Body of pancreas (tissue), 4 donors: ENCODE data around the gene IGFL4. TPM values are rescaled to one million over a fixed set of nuclear protein-coding genes. Genes with fewer than 3 reads are reported as not detected.

ENCODE experiments used
- ATAC-seq: fragments of 150-250 bp; one replicate; pipeline ENCODE4 v1.9.1; 2016
- DNase-seq, 4 donors: peaks; one replicate each; pipeline ENCODE4 v3.0.0-alpha.2; 2019
- H3K27ac ChIP-seq, 4 donors: fragments of 200-600 bp; sonication (generic); 1 replicate in 3 of 4; 2 replicates in 1 of 4; pipeline versions ENCODE4 v1.5.1 to v1.6.1; 2016 to 2019; ENCODE audit warnings: mild to moderate bottlenecking in 1 of 4, mixed read lengths in 1 of 4, moderate library complexity in 1 of 4
- H3K27me3 ChIP-seq, 2 donors: fragments of 200-600 bp; sonication (generic); one replicate each; pipeline ENCODE4 v1.6.0; 2016; ENCODE audit warnings: mild to moderate bottlenecking in 1 of 2
- H3K36me3 ChIP-seq, 2 donors: fragments of 200-600 bp; sonication (generic); replicated peaks in 1 of 2; 2 replicates each; pipeline ENCODE4 v1.5.1; 2016; ENCODE audit warnings: low read depth in 2 of 2; ENCODE audit not compliant: insufficient read depth in 1 of 2
- H3K4me1 ChIP-seq: fragments of 200-600 bp; sonication (generic); one replicate; pipeline ENCODE4 v1.6.0; 2016
- H3K4me3 ChIP-seq, 2 donors: fragments of 200-600 bp; sonication (generic); 1 replicate in 1 of 2; 2 replicates in 1 of 2; pipeline ENCODE4 v1.5.1; 2016 to 2019
- H3K9me3 ChIP-seq, 3 donors: fragments of 200-600 bp; sonication (generic); 1 replicate in 2 of 3; 2 replicates in 1 of 3; pipeline ENCODE4 v1.5.1; 2016
- POLR2A ChIP-seq, 3 donors: fragments of 450-650 bp; IDR thresholded peaks; one replicate each; pipeline ENCODE4 v1.6.1; 2016; ENCODE audit warnings: antibody characterized with exemption in 3 of 3, mild to moderate bottlenecking in 2 of 3
- WGBS, 2 donors: methylation state at CpG; one replicate each; pipeline ENCODE4 v1.1.5; 2017; 5-methylcytosine and 5-hydroxymethylcytosine counted together
- intact Hi-C: fragments of 100-400 bp; cut with DNase I; formaldehyde crosslinking; loops from one replicate; pipeline ENCODE4 v1.15.1; 2023
- total RNA-seq, 2 donors: library from RNA; depleted of rRNA; stranded (reverse); fragments of >200 nt; gene quantifications; one replicate each; pipeline ENCODE4 v1.1.0, GENCODE V29; 2016
- TF ChIP-seq, protein P1 (sequence below), 7 experiments: fragments of 450-650 bp in 4 of 7; fragments of 200-600 bp in 3 of 7; sonication (generic) in 3 of 7; IDR thresholded peaks; one replicate each; pipeline ENCODE4 v1.5.1; 2016 to 2019; ENCODE audit warnings: antibody characterized with exemption in 7 of 7

The IGFL4 gene
- total RNA-seq, 2 donors from 2014 or later, result not detected

DNA sequence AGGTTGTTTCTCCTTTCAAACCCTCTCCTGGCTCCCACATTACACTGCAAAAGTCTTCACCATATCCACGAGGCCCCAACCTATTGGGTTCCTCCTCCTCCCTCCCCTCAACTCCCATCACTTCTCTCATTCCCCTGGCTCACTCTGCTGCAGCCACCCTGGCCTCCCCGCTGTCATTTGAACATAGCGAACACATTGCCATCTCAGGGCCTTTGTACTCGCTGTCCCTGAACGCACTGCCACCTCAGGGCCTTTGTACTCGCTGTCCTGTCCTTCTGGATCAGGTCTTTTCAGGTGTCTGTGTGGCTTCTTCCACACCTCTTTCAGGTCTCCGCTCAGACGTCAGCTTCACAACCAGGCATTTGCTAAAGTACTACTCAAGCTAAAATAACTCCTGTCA is 43.9 kb downstream of the IGFL4 start:
- Histone ChIP-seq H3K4me3 (no peak overlapping the region), H3K27ac (no peak overlapping the region), H3K9me3 (no peaks in the 10 kb centered on the region), H3K27me3 (no peaks in the 10 kb centered on the region), H3K4me1 (peaks cover 24% of the 10 kb centered on the region), H3K36me3 (no peaks in the 10 kb centered on the region)
- DNase-seq (no peak), ATAC-seq (no peak)
- 80 to 85% methylated on average over 8 of the region's 8 CpGs for WGBS, 2 donors
- TF ChIP-seq, protein P1, sequence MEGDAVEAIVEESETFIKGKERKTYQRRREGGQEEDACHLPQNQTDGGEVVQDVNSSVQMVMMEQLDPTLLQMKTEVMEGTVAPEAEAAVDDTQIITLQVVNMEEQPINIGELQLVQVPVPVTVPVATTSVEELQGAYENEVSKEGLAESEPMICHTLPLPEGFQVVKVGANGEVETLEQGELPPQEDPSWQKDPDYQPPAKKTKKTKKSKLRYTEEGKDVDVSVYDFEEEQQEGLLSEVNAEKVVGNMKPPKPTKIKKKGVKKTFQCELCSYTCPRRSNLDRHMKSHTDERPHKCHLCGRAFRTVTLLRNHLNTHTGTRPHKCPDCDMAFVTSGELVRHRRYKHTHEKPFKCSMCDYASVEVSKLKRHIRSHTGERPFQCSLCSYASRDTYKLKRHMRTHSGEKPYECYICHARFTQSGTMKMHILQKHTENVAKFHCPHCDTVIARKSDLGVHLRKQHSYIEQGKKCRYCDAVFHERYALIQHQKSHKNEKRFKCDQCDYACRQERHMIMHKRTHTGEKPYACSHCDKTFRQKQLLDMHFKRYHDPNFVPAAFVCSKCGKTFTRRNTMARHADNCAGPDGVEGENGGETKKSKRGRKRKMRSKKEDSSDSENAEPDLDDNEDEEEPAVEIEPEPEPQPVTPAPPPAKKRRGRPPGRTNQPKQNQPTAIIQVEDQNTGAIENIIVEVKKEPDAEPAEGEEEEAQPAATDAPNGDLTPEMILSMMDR (IDR thresholded peaks at IDR 0.05), result no peak
- TF ChIP-seq POLR2A (IDR thresholded peaks at IDR 0.05), result no peak
- intact Hi-C loops, result no loop called here

DNA sequence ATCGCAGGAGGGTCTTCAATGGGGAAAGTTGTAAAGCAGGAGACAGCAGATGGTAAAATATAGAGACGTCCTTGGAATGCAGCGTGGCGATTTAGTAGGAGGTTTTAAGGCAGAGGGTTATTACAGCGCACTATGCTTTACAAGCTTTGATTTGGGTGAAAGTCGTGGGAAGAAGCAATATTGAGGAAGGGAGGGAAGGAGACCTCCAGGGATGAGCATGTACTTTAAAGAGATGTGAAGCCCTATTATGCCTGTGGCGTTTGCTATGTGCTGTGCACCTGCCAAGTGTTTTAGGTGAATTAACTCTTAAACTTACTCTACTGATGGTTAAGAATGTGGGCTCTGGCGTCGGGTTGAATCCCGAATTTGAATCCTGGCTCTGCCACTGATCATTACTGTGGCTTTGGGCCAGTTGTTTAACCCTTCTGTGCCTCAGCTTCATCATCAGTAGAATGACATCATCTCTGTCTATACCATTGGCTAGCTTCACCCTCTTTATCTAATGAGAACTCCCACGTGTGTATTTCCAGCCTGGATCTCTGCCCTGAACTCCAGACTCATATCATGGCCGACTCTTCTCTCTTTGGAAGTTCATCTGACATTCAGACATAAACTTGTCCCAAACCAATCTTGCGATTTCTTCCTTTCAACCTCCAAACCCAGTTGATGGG is 45.0 kb downstream of the IGFL4 start:
- Histone ChIP-seq H3K36me3 (no peaks in the 10 kb centered on the region), H3K4me1 (peaks cover 22% of the 10 kb centered on the region), H3K27ac (peak overlapping the region; percentile 45 to 77 (median 68)), H3K9me3 (no peaks in the 10 kb centered on the region), H3K4me3 (peak overlapping the region; percentile 66 to 73), H3K27me3 (no peaks in the 10 kb centered on the region)
- TF ChIP-seq, protein P1 (IDR thresholded peaks at IDR 0.05), result no peak
- no peak for TF ChIP-seq POLR2A (IDR thresholded peaks at IDR 0.05)
- ATAC-seq (no peak), DNase-seq (no peak)
- intact Hi-C loops, result no loop called here
- WGBS, 2 donors, result 9 to 10% methylated on average over 13 of the region's 13 CpGs

DNA sequence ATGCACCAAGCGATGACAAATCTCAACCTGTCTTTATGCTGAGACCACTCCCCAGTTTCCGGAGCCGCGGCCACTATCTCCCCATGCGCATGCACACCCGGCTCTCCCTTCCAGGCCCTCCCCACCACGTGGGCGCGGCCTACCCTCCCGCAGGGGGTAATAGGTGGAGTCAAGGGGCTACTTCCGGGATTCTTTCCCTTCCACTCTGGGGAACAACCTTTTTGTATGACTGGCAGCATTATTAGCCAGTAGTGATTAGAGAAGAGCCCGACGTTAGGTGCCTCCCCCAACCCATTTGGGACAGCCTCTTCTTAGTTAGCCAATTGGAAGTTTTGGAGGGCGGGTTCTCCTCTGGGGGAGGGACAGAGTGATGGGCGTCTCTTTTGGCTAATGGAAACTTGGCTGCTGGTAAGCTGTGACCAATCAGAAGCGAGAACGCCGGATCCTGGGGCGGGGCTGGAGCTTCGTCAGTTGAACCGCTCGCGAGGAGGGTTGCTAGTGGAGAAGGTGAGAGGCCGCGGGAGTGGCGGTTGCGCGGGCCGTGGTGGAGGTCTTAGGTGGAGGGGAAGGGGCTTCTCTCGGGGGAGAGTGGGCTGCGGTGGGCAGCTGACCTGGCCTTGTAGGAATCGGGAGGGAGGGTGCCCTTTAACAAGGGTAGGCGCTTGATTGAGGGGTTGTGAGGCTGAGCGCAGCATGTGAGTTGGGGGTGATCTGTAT is 45.6 kb downstream of the IGFL4 start, which contains the start of gene CCDC61:
Gene CCDC61, plus strand, starts transcription at position 470 of the 717 bp plus-strand sequence. CDS start 7,552 bp downstream, outside the sequence.
- TF ChIP-seq, protein P1 (IDR thresholded peaks at IDR 0.05), result no peak
- TF ChIP-seq POLR2A (IDR thresholded peaks at IDR 0.05), result peak; percentile 57 to 93 (median 90)
- H3K36me3 ChIP-seq, result no peaks in the 10 kb centered on the region
- H3K4me1 ChIP-seq, result peaks cover 16% of the 10 kb centered on the region
- peak within 1 kb of the TSS; percentile 45 to 77 (median 68) for H3K27ac ChIP-seq
- H3K9me3 ChIP-seq, result no peaks in the 10 kb centered on the region
- ATAC-seq, result peak; percentile 98
- 0 to 1% methylated on average over 34 of the region's 34 CpGs for WGBS, 2 donors
- intact Hi-C loops, result no loop called here
- H3K4me3 ChIP-seq, result peak within 1 kb of the TSS; percentile 66 to 73
- peak; percentile 95 to 98 (median 96) for DNase-seq
- H3K27me3 ChIP-seq, result no peaks in the 10 kb centered on the region

DNA sequence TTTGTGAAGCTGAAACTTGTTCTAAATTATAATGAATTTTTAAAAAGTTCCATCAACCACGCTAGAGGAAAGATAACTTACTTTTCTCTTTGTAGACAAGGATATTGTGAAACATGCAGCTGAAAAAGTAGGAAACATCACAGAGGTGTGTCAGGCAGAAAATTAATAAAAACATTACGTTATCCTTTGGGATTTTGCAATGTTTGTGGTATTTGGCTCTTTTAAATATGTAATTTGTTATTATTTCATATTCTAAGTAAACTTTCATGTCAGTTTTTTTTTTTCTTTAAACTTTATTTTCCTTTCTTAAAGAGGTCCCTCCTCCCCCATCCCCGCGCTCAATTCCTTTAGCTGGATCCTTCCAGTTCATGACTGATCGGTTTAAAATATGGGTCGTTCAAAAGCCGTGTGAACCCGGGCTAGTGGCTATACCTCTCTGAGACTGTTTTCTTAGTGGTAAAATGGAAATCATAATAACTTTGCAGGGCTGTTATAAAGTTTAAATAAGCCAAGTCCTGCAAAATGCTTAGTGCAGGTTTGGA is 46.3 kb downstream of the IGFL4 start:
- 4% methylated on average over 8 of the region's 8 CpGs for WGBS, 2 donors

More for the DNA sequence above, 46.3 kb downstream of the IGFL4 start:
- DNase-seq (no peak), ATAC-seq (peak; percentile 4)
- H3K36me3 ChIP-seq, result no peaks in the 10 kb centered on the region
- TF ChIP-seq POLR2A (IDR thresholded peaks at IDR 0.05), result no peak
- TF ChIP-seq, protein P1 (IDR thresholded peaks at IDR 0.05), result no peak
- no peaks in the 10 kb centered on the region for H3K9me3 ChIP-seq
- H3K4me3 ChIP-seq, result peak overlapping the region; percentile 3 to 5
- intact Hi-C loops, result no loop called here
- peaks cover 11% of the 10 kb centered on the region for H3K4me1 ChIP-seq
- peak overlapping the region in 1 of 4 donors; percentile 7 for H3K27ac ChIP-seq
- no peaks in the 10 kb centered on the region for H3K27me3 ChIP-seq
